Type B pancreatic cell (in vitro differentiated cells): Measurements from ENCODE around the gene CCL26. TPM values are rescaled to one million over a fixed set of nuclear protein-coding genes. Genes with fewer than 3 reads are reported as not detected.

Experiments used
- DNase-seq: peaks from one replicate; pipeline ENCODE4 v3.0.0; 2021; ENCODE audit warnings: mixed read lengths; ENCODE audit not compliant: unreplicated experiment; ENCODE audit errors: extremely low spot score
- H3K27ac Mint-ChIP-seq: 2 replicates; pipeline ENCODE4 v1.8.0; 2021; ENCODE audit warnings: mild to moderate bottlenecking, mixed read lengths
- H3K27me3 Mint-ChIP-seq: 2 replicates; pipeline ENCODE4 v1.8.0; 2021; ENCODE audit warnings: mixed read lengths
- H3K36me3 Mint-ChIP-seq: 2 replicates; pipeline ENCODE4 v1.8.0; 2021; ENCODE audit warnings: mixed read lengths
- H3K4me1 Mint-ChIP-seq: one replicate; pipeline ENCODE4 v1.8.0; 2021; ENCODE audit warnings: mixed read lengths; ENCODE audit not compliant: unreplicated experiment
- H3K4me3 Mint-ChIP-seq: 2 replicates; pipeline ENCODE4 v1.8.0; 2021; ENCODE audit warnings: mild to moderate bottlenecking, mixed read lengths
- H3K9me3 Mint-ChIP-seq: 2 replicates; pipeline ENCODE4 v1.8.0; 2021; ENCODE audit warnings: mixed read lengths
- total RNA-seq: library from RNA; stranded (reverse); gene quantifications from 2 replicates; pipeline ENCODE4 v1.2.1, GENCODE V29; 2021; ENCODE audit warnings: low replicate concordance
- TF ChIP-seq, protein P1 (sequence below): fragments of 200-600 bp; sonication (generic); conservative IDR thresholded peaks from 2 replicates; pipeline ENCODE4 v1.5.0; 2021; ENCODE audit warnings: antibody characterized with exemption, mild to moderate bottlenecking

CCL26 gene
- total RNA-seq, 1 donor from 2014 or later, result 2.6 TPM

DNA sequence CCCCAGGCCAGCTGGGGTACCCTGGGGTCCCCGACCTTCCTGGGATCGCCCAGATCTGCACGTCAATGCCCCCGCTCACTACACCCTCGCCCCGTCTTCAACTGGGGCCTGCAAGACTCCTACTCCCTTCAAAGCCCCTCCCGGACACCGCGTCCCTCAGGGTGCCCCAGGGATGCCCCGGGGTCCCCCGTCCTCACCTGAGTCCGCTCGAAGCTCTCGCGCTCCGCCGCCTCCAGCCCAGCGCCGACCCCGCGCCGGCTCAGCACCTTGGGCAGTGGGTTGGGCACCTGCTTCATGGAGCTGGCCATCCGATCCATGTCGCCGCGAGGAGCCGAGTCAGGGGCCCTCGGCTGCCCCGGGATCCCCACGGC is 33.4 kb downstream of the CCL26 start, which contains the start of gene HIP1:
HIP1 (minus strand) TSS at position 338 of the 371 bp plus-strand sequence; CDS start at position 317, 21 bp downstream.
- Mint-ChIP-seq H3K4me3 (peak within 1 kb of the TSS; percentile 97), H3K27me3 (peaks cover 27% of the 10 kb centered on the region), H3K4me1 (peaks cover 23% of the 10 kb centered on the region), H3K27ac (peak within 1 kb of the TSS; percentile 90), H3K9me3 (no peaks in the 10 kb centered on the region), H3K36me3 (peaks cover 4% of the 10 kb centered on the region)
- TF ChIP-seq, protein P1, sequence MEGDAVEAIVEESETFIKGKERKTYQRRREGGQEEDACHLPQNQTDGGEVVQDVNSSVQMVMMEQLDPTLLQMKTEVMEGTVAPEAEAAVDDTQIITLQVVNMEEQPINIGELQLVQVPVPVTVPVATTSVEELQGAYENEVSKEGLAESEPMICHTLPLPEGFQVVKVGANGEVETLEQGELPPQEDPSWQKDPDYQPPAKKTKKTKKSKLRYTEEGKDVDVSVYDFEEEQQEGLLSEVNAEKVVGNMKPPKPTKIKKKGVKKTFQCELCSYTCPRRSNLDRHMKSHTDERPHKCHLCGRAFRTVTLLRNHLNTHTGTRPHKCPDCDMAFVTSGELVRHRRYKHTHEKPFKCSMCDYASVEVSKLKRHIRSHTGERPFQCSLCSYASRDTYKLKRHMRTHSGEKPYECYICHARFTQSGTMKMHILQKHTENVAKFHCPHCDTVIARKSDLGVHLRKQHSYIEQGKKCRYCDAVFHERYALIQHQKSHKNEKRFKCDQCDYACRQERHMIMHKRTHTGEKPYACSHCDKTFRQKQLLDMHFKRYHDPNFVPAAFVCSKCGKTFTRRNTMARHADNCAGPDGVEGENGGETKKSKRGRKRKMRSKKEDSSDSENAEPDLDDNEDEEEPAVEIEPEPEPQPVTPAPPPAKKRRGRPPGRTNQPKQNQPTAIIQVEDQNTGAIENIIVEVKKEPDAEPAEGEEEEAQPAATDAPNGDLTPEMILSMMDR, result no peak
- DNase-seq, result no peak

DNA sequence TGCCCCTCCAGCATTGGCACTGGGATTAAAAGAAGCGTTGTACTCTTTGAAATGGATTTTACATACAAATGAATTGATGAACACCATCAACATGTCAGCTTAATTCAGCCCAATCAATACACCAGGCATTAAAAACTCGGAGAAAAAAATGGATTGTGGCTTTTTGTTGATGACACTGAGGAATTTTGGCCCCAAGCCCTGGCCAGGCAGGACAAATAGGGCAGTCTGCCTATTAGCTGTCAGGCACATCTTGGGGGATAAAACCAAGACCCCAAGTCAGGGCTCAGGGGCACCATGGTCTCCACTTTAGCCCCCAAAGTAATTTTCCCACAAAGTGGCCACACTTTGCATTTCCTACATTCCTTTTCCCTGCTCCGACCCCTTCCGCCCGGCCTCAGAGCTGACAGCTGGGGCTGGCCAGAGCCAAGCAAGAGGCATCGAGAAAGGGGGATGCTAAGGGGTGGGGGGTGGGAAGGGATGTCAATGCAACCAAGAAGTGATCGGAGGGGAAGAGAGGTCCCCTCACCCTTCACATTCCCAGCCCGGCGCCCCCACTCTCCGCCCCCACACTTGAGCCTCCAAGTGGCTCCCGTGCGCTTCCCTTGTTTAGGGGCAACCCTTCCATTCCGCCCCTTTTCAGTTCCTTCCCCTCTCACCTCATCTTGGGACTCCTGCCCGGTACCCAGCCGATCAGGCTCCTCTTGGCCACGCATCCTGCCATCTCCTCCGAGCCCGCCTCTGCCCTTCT is 34.0 kb downstream of the CCL26 start:
- Mint-ChIP-seq H3K4me3 (peak overlapping the region; percentile 95), H3K27me3 (peaks cover 27% of the 10 kb centered on the region), H3K4me1 (peaks cover 28% of the 10 kb centered on the region), H3K9me3 (no peaks in the 10 kb centered on the region), H3K27ac (peak overlapping the region; percentile 80), H3K36me3 (peaks cover 4% of the 10 kb centered on the region)
- DNase-seq, result no peak
- TF ChIP-seq, protein P1, result no peak

DNA sequence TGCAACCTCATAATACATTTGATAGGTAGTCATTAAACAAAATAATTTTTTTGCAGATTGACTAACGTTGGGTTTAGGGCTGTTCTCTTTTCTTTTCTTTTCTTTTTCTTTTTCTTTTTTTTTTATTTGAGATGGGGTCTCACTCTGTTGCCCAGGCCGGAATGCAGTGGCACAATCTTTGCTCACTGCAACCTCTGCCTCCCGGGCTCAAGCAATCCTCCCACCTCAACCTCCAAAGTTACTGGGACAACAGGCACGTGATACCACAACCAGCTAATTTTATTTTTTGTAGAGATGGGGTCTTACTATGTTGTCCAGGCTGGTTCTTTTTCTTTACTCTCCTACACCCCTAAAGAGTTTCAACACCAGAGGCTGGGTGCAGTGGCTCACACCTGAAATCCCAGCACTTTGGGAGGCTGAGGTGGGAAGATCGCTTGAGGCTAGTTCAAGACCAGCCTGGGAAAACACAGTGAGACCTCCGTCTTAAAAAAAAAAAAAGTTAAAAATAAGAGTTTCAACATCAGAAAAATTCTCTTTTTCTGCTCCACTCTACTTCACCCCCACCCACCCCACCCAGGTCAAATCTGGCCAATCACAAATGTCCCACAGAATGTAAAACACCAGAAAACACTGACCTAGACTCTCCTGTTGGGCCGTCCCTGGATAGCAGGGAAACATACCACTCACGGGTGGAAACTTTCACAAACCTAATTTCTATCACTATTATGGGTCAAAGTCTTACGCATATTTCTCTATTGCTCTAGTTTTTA is 36.2 kb downstream of the CCL26 start:
- Mint-ChIP-seq H3K27ac (no peak overlapping the region), H3K9me3 (no peaks in the 10 kb centered on the region), H3K27me3 (peaks cover 23% of the 10 kb centered on the region), H3K4me3 (no peak overlapping the region), H3K4me1 (peaks cover 30% of the 10 kb centered on the region), H3K36me3 (peaks cover 4% of the 10 kb centered on the region)
- DNase-seq, result no peak
- TF ChIP-seq, protein P1, result no peak

DNA sequence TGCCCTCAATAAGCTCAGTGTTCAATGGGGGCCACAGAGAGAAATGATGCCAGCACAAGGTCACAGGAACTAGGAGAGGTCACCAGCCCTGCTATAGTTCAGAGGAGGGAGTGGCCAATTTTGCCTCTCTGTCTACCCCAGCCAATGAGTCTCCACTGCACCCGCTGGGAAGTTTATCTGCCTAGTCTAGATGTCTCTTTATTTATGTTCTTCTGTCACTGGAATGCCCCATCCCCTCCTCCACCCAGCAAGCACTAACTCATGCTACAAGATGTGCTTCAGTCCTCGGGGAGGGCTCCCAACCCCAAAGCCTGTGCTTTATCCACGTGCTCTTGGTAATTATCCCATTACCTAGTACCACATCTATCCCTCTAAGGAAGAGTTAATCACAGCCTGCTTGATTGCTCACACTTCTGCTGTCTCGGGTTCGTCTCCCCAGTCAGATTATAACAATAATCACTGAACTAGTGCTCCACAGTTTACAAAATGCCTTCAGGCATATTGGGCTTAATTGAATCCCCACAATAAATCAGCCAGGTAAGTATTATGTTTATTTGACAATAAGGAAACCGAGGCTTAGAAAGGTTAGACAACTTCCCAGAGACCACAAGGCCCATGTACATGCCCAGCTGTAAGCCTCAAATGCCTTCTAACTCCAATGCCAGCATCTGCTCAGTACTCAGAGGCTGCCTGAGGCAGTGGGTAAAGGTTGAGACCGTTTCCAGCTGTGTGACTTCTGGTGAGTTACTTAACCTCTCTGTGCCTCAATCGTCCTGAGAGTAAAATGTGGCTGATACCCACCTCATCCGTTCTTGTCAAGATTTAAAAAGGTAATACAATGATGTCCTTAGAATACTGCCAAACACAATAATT is 37.2 kb downstream of the CCL26 start:
- no peak for DNase-seq
- H3K27ac Mint-ChIP-seq, result peak overlapping the region; percentile 4

More for the DNA sequence above, 37.2 kb downstream of the CCL26 start:
- Mint-ChIP-seq H3K4me3 (peak overlapping the region; percentile 26), H3K36me3 (peaks cover 4% of the 10 kb centered on the region), H3K9me3 (no peaks in the 10 kb centered on the region), H3K27me3 (peaks cover 22% of the 10 kb centered on the region), H3K4me1 (peaks cover 30% of the 10 kb centered on the region)
- TF ChIP-seq, protein P1, result no peak
